Gastrocnemius medialis (tissue), 4 donors: ENCODE measurements around the gene ZNF425. TPM values are rescaled to one million over a fixed set of nuclear protein-coding genes. Genes with fewer than 3 reads are reported as not detected.
A peak's percentile ranks its signal among the peaks of the same experiment; 100 is the strongest.
"Not testable (repeated sequence)": the region's sequence is repeated elsewhere in the genome, so short reads cannot be mapped to it uniquely, and the experiment has no call there.

ENCODE experiments used
- ATAC-seq, 2 donors: fragments of 150-250 bp; one replicate each; pipeline ENCODE4 v1.9.1; 2016
- DNase-seq, 2 donors: peaks; one replicate each; pipeline ENCODE4 v3.0.0-alpha.2; 2019
- H3K27ac ChIP-seq, 4 donors: fragments of 200-600 bp; sonication (generic); 1 replicate in 1 of 4; 2 replicates in 3 of 4; pipeline ENCODE4 v1.5.1; 2016 to 2018; ENCODE audit warnings: mild to moderate bottlenecking in 2 of 4, moderate library complexity in 1 of 4
- H3K27me3 ChIP-seq, 3 donors: fragments of 200-600 bp; sonication (generic) in 2 of 3; 1 replicate in 1 of 3; 2 replicates in 2 of 3; pipeline versions ENCODE4 v1.5.1 to v1.6.0; 2016 to 2019; ENCODE audit warnings: mild to moderate bottlenecking in 1 of 3, moderate library complexity in 1 of 3
- H3K36me3 ChIP-seq, 2 donors: fragments of 200-600 bp; sonication (generic) in 1 of 2; one replicate each; pipeline ENCODE4 v1.5.1; 2017 to 2018
- H3K4me1 ChIP-seq, 2 donors: fragments of 200-600 bp; sonication (generic) in 1 of 2; one replicate each; pipeline ENCODE4 v1.5.1; 2016 to 2017; ENCODE audit warnings: mild to moderate bottlenecking in 2 of 2
- H3K4me3 ChIP-seq, 4 donors: fragments of 200-600 bp; sonication (generic) in 3 of 4; 1 replicate in 1 of 4; 2 replicates in 3 of 4; pipeline ENCODE4 v1.5.1; 2016 to 2019; ENCODE audit warnings: mild to moderate bottlenecking in 2 of 4
- H3K9me3 ChIP-seq, 3 donors: fragments of 200-600 bp; sonication (generic) in 2 of 3; 1 replicate in 1 of 3; 2 replicates in 2 of 3; pipeline ENCODE4 v1.5.1; 2016 to 2019
- CTCF ChIP-seq, 5 experiments: fragments of 450-650 bp in 3 of 5; fragments of 200-600 bp in 2 of 5; sonication (generic) in 2 of 5; IDR thresholded peaks in 4 of 5; conservative IDR thresholded peaks in 1 of 5; 1 replicate in 4 of 5; 2 replicates in 1 of 5; pipeline ENCODE4 v1.5.1; 2016 to 2019; ENCODE audit warnings: antibody characterized with exemption in 5 of 5, mild to moderate bottlenecking in 3 of 5, moderate library complexity in 3 of 5
- POLR2A ChIP-seq, 2 donors: fragments of 450-650 bp; IDR thresholded peaks; one replicate each; pipeline ENCODE4 v1.6.1; 2017; ENCODE audit warnings: antibody characterized with exemption in 2 of 2, mild to moderate bottlenecking in 2 of 2, moderate library complexity in 2 of 2
- in situ Hi-C, 4 donors: fragments of 200-750 bp; cut with MboI; loops; one replicate each; pipeline versions ENCODE4 v1.15.0 to v1.8.0; 2017; ENCODE audit warnings: low sequenced_read_pairs in 4 of 4
- intact Hi-C: fragments of 100-400 bp; cut with DNase I; formaldehyde crosslinking; loops from one replicate; pipeline ENCODE4 v1.15.1; 2023; ENCODE audit warnings: low total_unique reads
- total RNA-seq, 4 donors: library from RNA; depleted of rRNA; stranded (reverse); fragments of >200 nt; gene quantifications; one replicate each; pipeline versions ENCODE4 v1.1.0 to v1.2.3, GENCODE V29; 2016

ZNF425 gene
- total RNA-seq, 4 donors from 2014 or later, result 1.2 to 3.2 (median 1.5) TPM

DNA sequence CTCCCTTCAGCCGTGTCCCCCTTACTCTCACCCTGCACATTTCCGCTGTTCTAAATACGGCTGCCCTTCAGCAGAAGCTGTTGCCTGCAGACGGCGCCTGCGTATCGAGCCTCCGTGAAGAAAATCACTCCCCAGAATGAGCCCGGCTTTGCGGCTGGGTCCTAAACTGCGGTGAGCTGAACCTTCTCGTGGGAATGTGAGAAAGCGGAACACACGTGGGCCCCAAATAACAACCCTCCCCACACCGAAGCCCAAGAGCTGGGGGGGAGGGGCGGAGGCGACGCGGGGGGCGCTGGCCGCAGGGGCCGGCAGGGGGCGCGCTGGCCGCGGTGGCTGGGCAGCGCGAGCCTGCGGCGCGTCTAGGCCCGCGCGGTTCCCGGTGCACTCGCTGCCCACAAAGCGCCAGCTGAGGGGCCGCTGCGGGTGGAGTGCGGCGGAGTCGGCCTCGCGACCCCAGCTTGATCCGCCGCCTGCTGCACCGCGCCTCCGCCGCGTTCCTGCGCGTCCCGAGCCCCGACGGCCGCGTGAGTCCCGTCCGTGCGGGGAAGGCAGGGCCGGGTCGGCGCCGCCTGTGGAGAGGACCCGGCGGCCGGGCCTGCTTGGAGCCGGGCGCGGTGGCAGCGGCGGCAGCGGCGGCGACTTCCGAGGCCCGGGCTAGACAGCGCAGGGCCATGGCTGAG, 21.1 kb upstream of the ZNF425 start, which contains the start of gene ZNF398:
ZNF398 (plus strand) TSS at position 382 of the 680 bp plus-strand sequence; CDS start at position 672, 290 bp downstream.
- intact Hi-C loops, result loop anchor here (1.0 to 2.0 kb wide), 3 partner anchors 21 to 92 kb away; partner anchors contain the start of genes ZNF212, ZNF425 and ZNF786
- Histone ChIP-seq H3K4me3 (peak within 1 kb of the TSS; percentile 76 to 98 (median 94)), H3K27ac (peak within 1 kb of the TSS; percentile 85 to 96 (median 92)), H3K36me3 (no peaks in the 10 kb centered on the region), H3K4me1 (peaks cover 6 to 13% of the 10 kb centered on the region in 2 donors), H3K27me3 (no peaks in the 10 kb centered on the region), H3K9me3 (no peaks in the 10 kb centered on the region)
- DNase-seq (peak; percentile 54 to 58), ATAC-seq (peak; percentile 87 to 92)
- peak; percentile 50 to 68 for TF ChIP-seq POLR2A (IDR thresholded peaks at IDR 0.05)
- TF ChIP-seq CTCF (IDR thresholded peaks at IDR 0.05 in 4 of 5, conservative IDR thresholded peaks at IDR 0.05 in 1 of 5), result peak; percentile 65 to 98 (median 82)
- in situ Hi-C loops, result no loop called here

DNA sequence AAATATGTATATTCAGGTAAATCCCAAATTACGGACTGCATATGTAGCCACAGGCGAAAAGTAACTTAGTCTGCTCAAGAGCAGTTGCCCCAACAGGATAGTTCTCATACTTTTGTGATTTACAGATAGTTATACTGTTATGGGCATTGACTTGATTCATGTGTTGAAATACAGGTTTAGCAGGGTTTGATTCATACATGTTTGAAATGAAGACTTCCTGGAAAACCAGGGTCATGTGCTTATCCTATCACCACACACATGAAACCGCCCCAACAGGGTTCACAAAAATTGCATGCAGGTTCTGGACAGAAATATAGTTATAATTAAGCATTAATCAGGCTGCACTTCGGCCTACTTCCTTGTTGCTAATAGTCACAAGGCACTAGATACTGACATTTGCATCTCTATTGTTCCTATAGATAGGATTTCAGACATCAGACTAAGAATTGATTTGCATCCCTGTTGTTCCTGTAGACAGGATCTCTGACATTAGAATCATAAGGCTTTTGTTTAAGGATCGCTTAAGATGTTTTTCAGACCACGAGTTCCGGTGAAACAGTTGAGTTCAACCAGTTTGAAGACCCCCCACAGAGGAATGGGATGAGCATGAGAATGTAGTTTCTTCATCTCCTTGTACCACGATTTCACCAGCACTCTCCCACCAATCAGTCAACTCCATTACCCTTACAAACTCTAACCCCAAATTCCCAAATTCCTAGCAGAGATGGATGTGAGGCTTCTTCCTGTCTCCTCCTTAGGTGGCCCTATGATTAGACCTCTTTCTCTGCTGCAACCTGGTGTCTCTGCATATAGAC, 19.1 kb upstream of the ZNF425 start:
- in situ Hi-C loops (no loop called here), intact Hi-C loops (no loop called here)
- no peaks in the 10 kb centered on the region for H3K27me3 ChIP-seq
- peaks cover 6 to 13% of the 10 kb centered on the region in 2 donors for H3K4me1 ChIP-seq
- TF ChIP-seq CTCF (IDR thresholded peaks at IDR 0.05 in 4 of 5, conservative IDR thresholded peaks at IDR 0.05 in 1 of 5) (no peak), POLR2A (IDR thresholded peaks at IDR 0.05) (no peak)
- ATAC-seq, result no peak
- no peak overlapping the region for H3K27ac ChIP-seq
- no peaks in the 10 kb centered on the region for H3K36me3 ChIP-seq
- DNase-seq, result no peak
- H3K4me3 ChIP-seq, result no peak overlapping the region
- no peaks in the 10 kb centered on the region for H3K9me3 ChIP-seq

- DNase-seq, H3K36me3 ChIP-seq, H3K27ac ChIP-seq, intact Hi-C loops, ATAC-seq, H3K27me3 ChIP-seq, H3K4me3 ChIP-seq, H3K9me3 ChIP-seq, in situ Hi-C loops: not testable (repeated sequence)
- peaks cover 6 to 13% of the 10 kb centered on the region in 2 donors for H3K4me1 ChIP-seq
These were observed 18.4 kb upstream of the ZNF425 start for GRCh38 chr7:149144436-149144922.

- ATAC-seq, result no peak
- in situ Hi-C loops, result no loop called here
These were observed 15.8 kb upstream of the ZNF425 start for GRCh38 chr7:149141893-149142292.

More at GRCh38 chr7:149141893-149142292, 15.8 kb upstream of the ZNF425 start:
- intact Hi-C loops, result no loop called here
- no peak overlapping the region for H3K27ac ChIP-seq
- no peaks in the 10 kb centered on the region for H3K27me3 ChIP-seq
- TF ChIP-seq CTCF (IDR thresholded peaks at IDR 0.05 in 4 of 5, conservative IDR thresholded peaks at IDR 0.05 in 1 of 5) (no peak), POLR2A (IDR thresholded peaks at IDR 0.05) (no peak)
- H3K4me1 ChIP-seq, result no peaks in the 10 kb centered on the region
- H3K4me3 ChIP-seq, result no peak overlapping the region
- no peak for DNase-seq
- no peaks in the 10 kb centered on the region for H3K36me3 ChIP-seq
- no peaks in the 10 kb centered on the region for H3K9me3 ChIP-seq
